C1 segment of cervical spinal cord (tissue), 14 donors: ENCODE results near the gene CEBPZ.

ENCODE experiments used
- DNase-seq, 14 donors: peaks; one replicate each; lab custom pipeline; 2025; lab: John Stamatoyannopoulos, UW

Gene CEBPZ

DNA sequence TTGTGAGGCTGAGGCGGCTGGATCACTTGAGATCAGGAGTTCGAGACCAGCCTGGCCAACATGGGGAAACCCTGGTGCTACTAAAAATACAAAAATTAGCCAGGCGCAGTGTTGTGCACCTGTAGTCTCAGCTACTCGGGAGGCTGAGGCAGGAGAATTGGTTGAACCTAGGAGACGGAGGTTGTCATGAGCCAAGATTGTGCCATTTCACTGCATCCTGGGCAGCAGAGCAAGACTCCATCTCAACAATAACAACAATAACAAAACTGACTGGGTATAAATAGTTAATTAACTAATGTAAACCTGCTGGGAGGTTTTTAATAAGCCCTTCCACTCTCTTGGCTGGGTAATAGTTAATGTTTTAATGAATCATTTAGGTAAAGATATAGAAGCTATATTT, 50.8 kb downstream of the CEBPZ start:
- DNase-seq = no peak

DNA sequence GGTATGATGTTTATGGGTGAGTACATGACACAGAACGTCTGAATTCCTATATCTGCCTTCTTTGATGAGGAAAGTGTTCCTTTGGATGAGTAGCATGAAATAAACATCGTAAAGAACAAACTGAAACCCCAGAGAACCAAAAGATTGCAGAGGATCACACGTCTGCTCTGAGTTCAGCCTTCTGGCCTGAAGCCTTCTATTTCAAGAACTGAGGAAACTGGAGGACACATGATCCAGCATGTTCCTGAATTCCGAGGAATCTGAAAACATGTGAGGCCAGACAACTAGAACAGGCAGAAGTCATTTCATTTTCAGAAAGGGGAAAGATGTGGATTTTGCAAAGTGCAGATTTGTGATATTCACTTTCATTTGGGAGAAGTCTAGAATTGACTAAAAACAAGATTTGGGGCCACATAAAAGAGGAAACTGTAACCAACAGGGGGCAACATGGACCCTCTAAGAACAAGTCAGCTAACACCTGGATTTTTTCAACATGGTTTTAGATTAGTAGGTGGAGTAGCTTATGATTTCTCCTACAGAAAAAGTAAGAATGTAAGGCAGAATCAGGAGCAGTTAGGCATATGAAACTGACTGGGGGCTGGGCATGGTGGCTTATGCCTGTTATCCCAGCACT, 51.3 kb downstream of the CEBPZ start:
- DNase-seq = no peak

DNA sequence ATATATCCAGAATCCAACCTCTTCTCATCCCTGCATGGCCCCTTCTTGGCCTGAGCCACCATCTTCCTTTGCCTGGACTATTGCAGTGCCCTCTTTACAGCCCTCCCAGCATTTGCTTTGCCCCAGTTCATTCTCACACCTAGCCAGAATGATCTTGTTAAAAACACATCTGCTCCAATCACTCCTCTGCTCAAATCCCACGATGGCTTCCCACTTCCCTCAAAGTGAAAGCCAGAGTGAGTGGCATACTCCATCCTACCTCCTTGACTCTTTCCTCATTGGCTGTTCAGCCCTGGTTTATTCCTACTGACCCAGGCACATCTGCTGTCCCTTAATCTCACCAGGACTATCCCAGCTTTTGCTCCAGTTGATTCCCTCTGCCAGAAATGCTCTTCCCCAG, 57.7 kb downstream of the CEBPZ start:
- DNase-seq = no peak

DNA sequence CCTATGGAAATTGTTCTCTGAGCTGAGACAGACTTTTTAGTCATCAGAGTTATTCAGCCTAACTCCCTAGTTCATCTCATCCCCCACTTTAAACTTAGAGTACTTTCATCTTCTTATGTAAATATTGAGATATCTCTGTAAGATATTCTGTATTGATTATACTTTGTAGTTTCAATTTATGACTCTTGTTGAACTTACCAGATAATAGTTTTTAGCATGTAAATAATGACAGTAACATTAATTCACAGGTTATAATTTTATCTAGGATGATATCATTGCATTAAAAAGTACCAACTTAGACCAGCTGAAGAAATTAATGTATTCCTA, 59.8 kb downstream of the CEBPZ start:
- DNase-seq = no peak

DNA sequence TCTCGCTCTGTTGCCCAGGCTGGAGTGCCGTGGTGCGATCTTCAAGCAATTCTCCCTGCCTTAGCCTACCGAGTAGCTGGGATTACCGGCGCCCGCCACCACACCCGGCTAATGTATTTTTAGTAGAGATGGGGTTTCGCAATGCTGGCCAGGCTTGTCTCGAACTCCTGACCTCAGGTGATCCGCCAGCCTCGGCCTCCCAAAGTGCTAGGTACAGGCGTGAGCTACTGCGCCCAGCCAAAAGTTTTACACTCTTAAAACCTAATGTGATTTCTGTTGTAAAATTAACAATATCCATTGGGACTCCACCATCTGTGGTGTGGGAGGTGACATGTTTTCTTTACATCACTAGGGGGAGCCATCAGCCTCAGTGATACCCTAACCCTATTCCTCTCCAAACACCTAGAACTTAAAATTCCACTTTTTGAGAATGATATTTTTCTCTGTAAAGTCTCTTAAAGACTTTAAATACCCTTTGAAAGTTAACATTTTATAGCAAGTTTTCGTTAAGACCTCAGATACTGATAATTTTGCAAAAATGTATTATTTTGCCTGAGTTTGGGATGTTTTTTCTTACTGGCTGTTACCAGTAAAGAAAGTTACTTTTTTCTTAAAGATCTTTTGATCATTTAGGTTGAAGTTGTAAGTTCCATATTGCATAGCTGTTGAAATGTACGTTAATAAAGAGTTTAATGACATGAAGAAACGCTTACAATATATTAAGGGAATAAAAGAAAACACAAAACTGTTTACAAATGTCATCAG, 63.0 kb downstream of the CEBPZ start:
- DNase-seq = no peak

DNA sequence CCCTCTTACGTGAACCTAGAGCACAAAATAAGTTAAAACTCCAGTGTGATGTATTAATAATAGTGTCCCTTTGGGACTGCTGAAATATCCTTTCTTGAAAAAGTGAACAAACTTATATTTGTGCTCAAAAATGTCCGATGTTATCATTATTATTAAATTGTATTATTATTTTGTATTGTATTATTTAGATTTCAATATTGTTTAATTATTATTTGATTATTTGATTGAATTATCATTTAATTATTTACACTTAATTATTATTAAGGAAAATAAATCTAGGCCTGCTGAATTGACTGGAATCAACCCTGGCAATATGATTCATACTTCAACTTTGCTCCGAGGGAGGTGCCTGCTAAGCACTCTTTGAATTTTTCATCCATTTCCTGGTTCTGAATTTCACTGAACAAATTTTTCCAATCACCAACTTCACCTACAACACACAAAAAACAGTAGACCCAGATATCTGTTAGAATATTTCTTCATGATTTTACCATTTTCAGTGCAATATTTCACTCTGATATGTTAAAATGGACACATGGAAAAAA, 63.7 kb downstream of the CEBPZ start:
- DNase-seq = no peak

DNA sequence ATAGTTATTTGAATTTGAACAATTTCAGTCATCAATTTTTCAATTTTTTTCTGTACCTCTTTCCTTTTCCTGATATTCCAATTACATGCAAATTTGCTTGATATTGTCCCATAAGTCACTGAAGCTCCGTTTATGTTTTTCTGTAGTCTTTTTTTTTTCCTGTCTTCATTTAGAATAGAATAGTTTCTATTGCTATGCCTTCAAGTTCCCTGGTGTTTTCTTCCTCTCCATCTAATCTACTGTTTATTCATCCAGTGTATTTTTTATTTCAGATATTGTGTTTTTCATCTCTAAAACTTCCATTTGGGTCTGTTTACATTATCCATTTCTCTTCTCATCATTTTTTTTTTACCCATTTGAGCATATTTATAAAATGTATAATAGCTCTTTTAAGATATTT, 66.6 kb downstream of the CEBPZ start:
- no peak for DNase-seq

DNA sequence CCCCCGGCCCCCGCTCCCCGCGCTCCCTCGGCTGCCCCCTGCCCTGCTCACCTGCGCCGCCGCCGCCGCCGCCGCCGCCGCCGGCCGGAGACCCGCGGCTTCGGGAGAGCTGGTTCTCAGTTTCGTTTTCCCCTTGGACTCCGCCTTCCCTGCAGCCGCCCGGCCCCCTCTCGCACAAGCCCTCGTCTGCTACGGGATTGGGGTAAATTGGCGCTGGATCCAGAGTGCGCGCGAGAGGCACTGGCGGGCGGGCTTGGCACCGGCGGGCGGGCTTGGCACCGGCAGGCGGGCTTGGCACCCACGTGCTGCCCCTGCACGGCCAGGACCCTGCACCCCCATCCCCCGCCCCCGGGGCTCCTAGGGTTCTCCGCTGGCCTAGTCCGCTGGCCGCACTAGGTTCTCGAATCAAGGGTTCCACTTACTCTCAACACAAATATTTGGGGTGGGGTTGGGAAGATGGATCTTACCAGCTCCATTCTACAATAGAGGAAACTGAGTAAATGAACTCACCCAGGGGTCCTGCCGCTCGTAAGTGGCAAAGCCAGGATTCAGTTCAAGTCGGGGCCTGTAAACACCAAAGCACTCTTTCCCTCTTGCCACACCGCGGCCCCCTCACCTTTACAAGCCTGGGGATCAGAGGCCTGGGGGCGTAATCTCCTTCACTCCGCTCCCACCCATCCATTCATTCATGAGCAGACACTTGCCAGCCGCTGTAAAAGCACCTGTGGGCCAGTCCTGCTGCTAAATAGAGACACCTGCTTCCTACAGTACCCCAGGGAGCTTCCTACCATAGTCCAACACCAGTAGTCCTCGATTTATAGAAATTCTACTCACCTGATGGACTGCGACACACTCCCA, 74.3 kb downstream of the CEBPZ start, which contains the start of gene EIF2AK2:
Gene EIF2AK2, minus strand, starts transcription at position 124 of the 858 bp plus-strand sequence. CDS start 9,174 bp downstream, outside the sequence.
- DNase-seq = peak; percentile 0 to 75 (median 56)

DNA sequence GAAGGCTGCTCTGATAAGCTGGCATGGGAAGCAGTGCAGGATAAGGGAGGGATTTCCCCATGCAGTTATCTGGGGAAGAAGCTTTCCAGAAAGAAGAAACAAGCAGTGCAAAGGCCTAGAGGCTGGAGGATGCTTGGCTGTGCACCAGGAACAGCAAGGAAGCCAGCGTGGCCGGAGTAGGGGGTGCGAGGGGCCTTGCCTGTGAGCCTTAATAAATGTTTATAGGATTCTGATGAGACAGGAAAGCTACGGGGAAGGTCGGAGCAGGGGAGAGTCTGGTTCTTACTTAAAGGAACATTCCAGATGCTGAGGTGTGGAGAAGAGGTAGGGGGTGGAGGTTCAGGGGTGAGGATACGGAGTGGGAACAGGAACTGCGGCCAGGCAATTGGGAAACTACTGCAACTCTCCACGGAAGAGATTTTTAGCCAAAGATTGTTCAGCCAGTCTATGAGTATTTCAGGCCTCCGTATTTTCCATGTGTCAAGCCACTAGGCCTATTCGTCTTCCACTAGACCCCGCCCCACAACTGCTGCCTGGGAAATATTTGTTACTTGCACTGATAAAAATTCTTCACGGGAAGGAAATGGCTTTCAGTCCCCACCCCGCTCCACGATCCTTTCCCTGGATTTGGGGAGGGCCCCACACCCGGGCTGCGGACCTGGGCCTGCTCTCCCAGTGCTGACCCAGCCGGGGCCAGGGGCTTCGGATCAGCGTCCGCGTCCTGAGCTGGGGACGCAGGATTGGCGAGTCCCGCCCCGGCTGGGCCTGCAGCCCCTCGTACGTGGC, 75.1 kb downstream of the CEBPZ start:
- DNase-seq = peak in 7 of 14 donors; percentile 9 to 59 (median 36)

DNA sequence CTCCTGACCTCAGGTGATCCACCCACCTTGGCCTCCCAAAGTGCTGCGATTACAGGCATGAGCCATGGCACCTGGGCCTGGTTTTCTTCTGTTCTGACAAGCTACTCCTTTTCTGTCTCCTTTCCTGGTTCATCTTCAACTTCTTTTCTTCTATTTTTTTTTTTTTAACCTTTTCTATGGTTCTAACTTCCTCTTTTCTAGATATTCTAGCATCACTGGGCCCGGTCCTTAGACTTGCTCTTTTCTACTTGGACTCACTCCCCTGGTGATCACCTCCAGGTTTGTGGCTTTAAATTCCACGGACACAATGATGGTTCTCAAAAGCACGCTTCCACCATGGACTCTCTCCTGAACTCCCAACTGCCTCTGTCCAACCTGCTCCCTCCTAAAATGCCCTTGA, 76.6 kb downstream of the CEBPZ start:
- DNase-seq = no peak

DNA sequence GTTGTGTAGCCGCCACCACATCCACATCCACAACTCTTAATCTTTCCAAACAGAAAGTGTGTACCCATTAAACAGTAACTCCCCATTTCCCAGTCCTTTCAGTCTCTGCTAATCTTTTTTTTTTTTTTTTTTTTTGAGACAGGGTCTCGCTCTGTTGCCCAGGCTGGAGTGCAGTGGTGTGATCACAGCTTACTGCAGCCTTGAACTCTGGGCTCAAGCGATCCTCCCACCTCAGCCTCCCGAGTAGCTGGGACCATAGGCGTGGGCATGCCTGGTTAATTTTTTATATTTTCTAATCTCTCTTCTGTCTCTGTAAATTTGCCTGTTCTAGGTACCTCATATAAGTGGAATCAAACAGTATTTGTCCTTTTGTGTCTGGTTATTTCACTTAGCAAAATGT, 78.2 kb downstream of the CEBPZ start:
- DNase-seq = no peak
